ENCODE results near the gene TOB1. TPM values are rescaled to one million over a fixed set of nuclear protein-coding genes. Genes with fewer than 3 reads are reported as not detected.
A peak's percentile ranks its signal among the peaks of the same experiment; 100 is the strongest.

Gene TOB1
- total RNA-seq, 4 donors from 2014 or later, result 130 to 156 (median 142) TPM

- intact Hi-C loops (cut with DNase I; ENCODE audit: low total_unique reads), result loop anchor here (5.0 kb wide), 1 partner anchor 87 kb away; no protein-coding TSS in a partner anchor
- 0% methylated on average over 20 of the region's 50 CpGs for WGBS, 2 donors
- H3K4me3 ChIP-seq (ENCODE audit: low read depth, poor library complexity, severe bottlenecking), result peak overlapping the region; percentile 89
- peak in 1 of 2 donors; percentile 92 for DNase-seq (ENCODE audit: low spot score in 2 of 2)
- TF ChIP-seq POLR2A (IDR thresholded peaks at IDR 0.05), result no peak
- no peak for TF ChIP-seq CTCF (IDR thresholded peaks at IDR 0.05)
Measured at GRCh38 chr17:50865060-50865867, 890 bp downstream of the TOB1 start.

- TF ChIP-seq CTCF (IDR thresholded peaks at IDR 0.05) (no peak), POLR2A (IDR thresholded peaks at IDR 0.05) (no peak)
- WGBS, 2 donors, result 7 to 8% methylated on average over 6 of the region's 6 CpGs
- intact Hi-C loops (cut with DNase I; ENCODE audit: low total_unique reads), result loop anchor here (5.0 kb wide), 1 partner anchor 88 kb away; no protein-coding TSS in a partner anchor
Measured at GRCh38 chr17:50864747-50865059, 1.5 kb downstream of the TOB1 start.

GRCh38 chr17:50863931-50864330, 2.2 kb downstream of the TOB1 start:
- no peak for DNase-seq (ENCODE audit: low spot score in 2 of 2)
- 44% methylated on average over 3 of the region's 3 CpGs for WGBS, 2 donors
- no peak overlapping the region for H3K4me3 ChIP-seq (ENCODE audit: low read depth, poor library complexity, severe bottlenecking)
- TF ChIP-seq CTCF (IDR thresholded peaks at IDR 0.05), result no peak
- no peak for TF ChIP-seq POLR2A (IDR thresholded peaks at IDR 0.05)
- intact Hi-C loops (cut with DNase I; ENCODE audit: low total_unique reads), result no loop called here

More at GRCh38 chr17:50864747-50865059, 1.5 kb downstream of the TOB1 start:
- DNase-seq (ENCODE audit: low spot score in 2 of 2), result no peak
- peak overlapping the region; percentile 89 for H3K4me3 ChIP-seq (ENCODE audit: low read depth, poor library complexity, severe bottlenecking)

- intact Hi-C loops (cut with DNase I; ENCODE audit: low total_unique reads), result no loop called here
- peak overlapping the region; percentile 18 for H3K4me3 ChIP-seq (ENCODE audit: low read depth, poor library complexity, severe bottlenecking)
- no peak for TF ChIP-seq POLR2A (IDR thresholded peaks at IDR 0.05)
- TF ChIP-seq CTCF (IDR thresholded peaks at IDR 0.05), result no peak
- 47 to 51% methylated on average over 11 of the region's 11 CpGs for WGBS, 2 donors
- DNase-seq (ENCODE audit: low spot score in 2 of 2), result no peak
Measured at GRCh38 chr17:50863221-50863843, 2.8 kb downstream of the TOB1 start.

GRCh38 chr17:50861822-50862528, 4.2 kb downstream of the TOB1 start:
- 41 to 47% methylated on average over 7 of the region's 7 CpGs for WGBS, 2 donors
- DNase-seq (ENCODE audit: low spot score in 2 of 2), result no peak
- TF ChIP-seq POLR2A (IDR thresholded peaks at IDR 0.05) (no peak), CTCF (IDR thresholded peaks at IDR 0.05) (no peak)
- no peak overlapping the region for H3K4me3 ChIP-seq (ENCODE audit: low read depth, poor library complexity, severe bottlenecking)
- intact Hi-C loops (cut with DNase I; ENCODE audit: low total_unique reads), result no loop called here
